ENCODE results near the gene WDCP. TPM values are rescaled to one million over a fixed set of nuclear protein-coding genes. Genes with fewer than 3 reads are reported as not detected.

Gene WDCP
- total and polyA plus RNA-seq, 2 donors from 2014 or later: 2.9 to 11.7 TPM

GRCh38 chr2:24049485-24050021 is 2.4 kb upstream of the WDCP start, which contains the start of gene FKBP1B:
Gene FKBP1B (plus strand): TSS chr2:24049741. CDS start chr2:24049850, 109 bp downstream.
- Histone ChIP-seq H3K4me1 (ENCODE audit: control insufficient read depth in 2 of 3, insufficient read depth in 2 of 3, low read depth in 1 of 3, low read length in 3 of 3) (peaks cover 0 to 13% (median 8%) of the 10 kb centered on the region in 3 donors), H3K27ac (ENCODE audit: low read depth in 2 of 2, low read length in 2 of 2) (no peak within 1 kb of the TSS), H3K36me3 (ENCODE audit: control insufficient read depth in 2 of 3, insufficient read depth in 3 of 3, low read length in 3 of 3) (no peaks in the 10 kb centered on the region), H3K9ac (ENCODE audit: low read length in 3 of 3) (peak within 1 kb of the TSS; percentile 6 to 67 (median 43)), H3K4me3 (ENCODE audit: low read length in 3 of 3) (peak within 1 kb of the TSS; percentile 51 to 64 (median 54)), H3K9me3 (ENCODE audit: control insufficient read depth in 2 of 3, insufficient read depth in 1 of 3, low read length in 3 of 3) (no peaks in the 10 kb centered on the region), H3K27me3 (ENCODE audit: control insufficient read depth, insufficient read depth, low read length) (no peaks in the 10 kb centered on the region)
- DNase-seq: peak; percentile 67 to 86 (median 77)
- intact Hi-C loops (cut with DNase I): no loop called here
- no peak for TF ChIP-seq CTCF (IDR thresholded peaks at IDR 0.05; ENCODE audit: borderline replicate concordance, extremely low read depth, insufficient read depth)
- no peak for FAIRE-seq

GRCh38 chr2:24048769-24049484 is 1.7 kb upstream of the WDCP start:
- Histone ChIP-seq H3K27me3 (ENCODE audit: control insufficient read depth, insufficient read depth, low read length) (no peaks in the 10 kb centered on the region), H3K9ac (ENCODE audit: low read length in 3 of 3) (no peak overlapping the region), H3K9me3 (ENCODE audit: control insufficient read depth in 2 of 3, insufficient read depth in 1 of 3, low read length in 3 of 3) (no peaks in the 10 kb centered on the region), H3K4me1 (ENCODE audit: control insufficient read depth in 2 of 3, insufficient read depth in 2 of 3, low read depth in 1 of 3, low read length in 3 of 3) (peaks cover 0 to 13% (median 8%) of the 10 kb centered on the region in 3 donors), H3K27ac (ENCODE audit: low read depth in 2 of 2, low read length in 2 of 2) (no peak overlapping the region), H3K36me3 (ENCODE audit: control insufficient read depth in 2 of 3, insufficient read depth in 3 of 3, low read length in 3 of 3) (no peaks in the 10 kb centered on the region), H3K4me3 (ENCODE audit: low read length in 3 of 3) (peak overlapping the region; percentile 35 to 64 (median 51))
- FAIRE-seq (no peak), DNase-seq (peak in 1 of 5 donors; percentile 5)
- no peak for TF ChIP-seq CTCF (IDR thresholded peaks at IDR 0.05; ENCODE audit: borderline replicate concordance, extremely low read depth, insufficient read depth)
- intact Hi-C loops (cut with DNase I): no loop called here

- Histone ChIP-seq H3K9me3 (ENCODE audit: control insufficient read depth in 2 of 3, insufficient read depth in 1 of 3, low read length in 3 of 3) (no peaks in the 10 kb centered on the region), H3K27me3 (ENCODE audit: control insufficient read depth, insufficient read depth, low read length) (no peaks in the 10 kb centered on the region), H3K36me3 (ENCODE audit: control insufficient read depth in 2 of 3, insufficient read depth in 3 of 3, low read length in 3 of 3) (no peaks in the 10 kb centered on the region), H3K4me3 (ENCODE audit: low read length in 3 of 3) (peak overlapping the region; percentile 17 to 94 (median 49)), H3K4me1 (ENCODE audit: control insufficient read depth in 2 of 3, insufficient read depth in 2 of 3, low read depth in 1 of 3, low read length in 3 of 3) (peaks cover 0 to 13% (median 8%) of the 10 kb centered on the region in 3 donors), H3K9ac (ENCODE audit: low read length in 3 of 3) (peak overlapping the region in 1 of 3 donors; percentile 28), H3K27ac (ENCODE audit: low read depth in 2 of 2, low read length in 2 of 2) (no peak overlapping the region)
- peak in 1 of 5 donors; percentile 6 for DNase-seq
- no peak for TF ChIP-seq CTCF (IDR thresholded peaks at IDR 0.05; ENCODE audit: borderline replicate concordance, extremely low read depth, insufficient read depth)
- intact Hi-C loops (cut with DNase I): no loop called here
- no peak for FAIRE-seq
These were observed 477 bp upstream of the WDCP start for GRCh38 chr2:24047703-24048033.
